Fibroblast of villous mesenchyme (primary cell): ENCODE measurements around the gene GPR32. TPM values are rescaled to one million over a fixed set of nuclear protein-coding genes. Genes with fewer than 3 reads are reported as not detected.

Experiments
- DNase-seq: peaks from one replicate; pipeline ENCODE4 v3.0.0-alpha.2; 2010; ENCODE audit warnings: low read depth
- H3K4me3 ChIP-seq: 2 replicates; pipeline ENCODE4 v1.5.1; 2011; ENCODE audit warnings: low read depth, mild to moderate bottlenecking, low read length
- total RNA-seq: library from RNA; depleted of rRNA; stranded (reverse); fragments of >200 nt; gene quantifications from 2 replicates; pipeline ENCODE4 v1.2.3, GENCODE V29; 2012
- TF ChIP-seq, protein P1 (sequence below): IDR thresholded peaks from 2 replicates; pipeline ENCODE4 v1.5.1; 2012; ENCODE audit warnings: low read depth, mild to moderate bottlenecking, low read length; ENCODE audit not compliant: insufficient read depth

Gene GPR32
- total RNA-seq, 1 donor, result not detected

DNA sequence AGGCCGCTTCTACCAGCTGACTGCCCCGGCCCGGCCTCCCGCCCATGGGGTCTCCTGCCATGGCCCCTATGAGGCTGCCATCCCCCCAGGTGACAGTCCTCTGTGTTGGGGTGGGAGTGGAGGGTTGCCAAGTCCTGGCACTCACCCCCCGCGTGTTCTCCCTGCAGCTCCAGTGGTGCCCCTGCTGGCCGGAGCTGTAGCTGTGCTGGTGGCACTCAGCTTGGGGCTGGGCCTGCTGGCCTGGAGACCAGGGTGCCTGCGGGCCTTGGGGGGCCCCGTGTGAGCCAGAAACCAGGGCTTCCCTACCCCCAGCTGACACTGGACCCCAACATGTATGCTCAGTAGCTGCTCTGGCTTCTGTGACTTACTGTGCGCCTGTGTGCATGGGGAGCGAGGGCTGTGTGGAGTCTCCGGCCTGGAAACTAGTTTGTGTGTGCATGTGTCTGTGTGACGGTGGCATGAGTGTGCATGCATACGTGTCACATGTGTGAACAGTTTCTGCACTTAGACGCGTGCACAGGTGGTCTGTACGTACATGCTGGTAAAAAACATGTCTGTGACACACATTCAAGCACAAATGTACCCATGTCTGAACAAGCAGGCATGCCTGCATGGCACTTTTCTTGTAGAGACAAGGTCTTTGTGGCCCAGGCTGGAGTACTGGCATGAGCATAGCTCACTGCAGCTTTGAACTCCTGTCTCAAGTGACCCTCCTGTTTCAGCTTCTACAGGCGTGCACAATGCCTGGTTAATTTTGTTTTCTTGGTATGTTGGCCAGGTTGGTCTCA lies 24.8 kb downstream of the GPR32 start:
- TF ChIP-seq, protein P1, sequence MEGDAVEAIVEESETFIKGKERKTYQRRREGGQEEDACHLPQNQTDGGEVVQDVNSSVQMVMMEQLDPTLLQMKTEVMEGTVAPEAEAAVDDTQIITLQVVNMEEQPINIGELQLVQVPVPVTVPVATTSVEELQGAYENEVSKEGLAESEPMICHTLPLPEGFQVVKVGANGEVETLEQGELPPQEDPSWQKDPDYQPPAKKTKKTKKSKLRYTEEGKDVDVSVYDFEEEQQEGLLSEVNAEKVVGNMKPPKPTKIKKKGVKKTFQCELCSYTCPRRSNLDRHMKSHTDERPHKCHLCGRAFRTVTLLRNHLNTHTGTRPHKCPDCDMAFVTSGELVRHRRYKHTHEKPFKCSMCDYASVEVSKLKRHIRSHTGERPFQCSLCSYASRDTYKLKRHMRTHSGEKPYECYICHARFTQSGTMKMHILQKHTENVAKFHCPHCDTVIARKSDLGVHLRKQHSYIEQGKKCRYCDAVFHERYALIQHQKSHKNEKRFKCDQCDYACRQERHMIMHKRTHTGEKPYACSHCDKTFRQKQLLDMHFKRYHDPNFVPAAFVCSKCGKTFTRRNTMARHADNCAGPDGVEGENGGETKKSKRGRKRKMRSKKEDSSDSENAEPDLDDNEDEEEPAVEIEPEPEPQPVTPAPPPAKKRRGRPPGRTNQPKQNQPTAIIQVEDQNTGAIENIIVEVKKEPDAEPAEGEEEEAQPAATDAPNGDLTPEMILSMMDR, result no peak
- DNase-seq, result no peak

DNA sequence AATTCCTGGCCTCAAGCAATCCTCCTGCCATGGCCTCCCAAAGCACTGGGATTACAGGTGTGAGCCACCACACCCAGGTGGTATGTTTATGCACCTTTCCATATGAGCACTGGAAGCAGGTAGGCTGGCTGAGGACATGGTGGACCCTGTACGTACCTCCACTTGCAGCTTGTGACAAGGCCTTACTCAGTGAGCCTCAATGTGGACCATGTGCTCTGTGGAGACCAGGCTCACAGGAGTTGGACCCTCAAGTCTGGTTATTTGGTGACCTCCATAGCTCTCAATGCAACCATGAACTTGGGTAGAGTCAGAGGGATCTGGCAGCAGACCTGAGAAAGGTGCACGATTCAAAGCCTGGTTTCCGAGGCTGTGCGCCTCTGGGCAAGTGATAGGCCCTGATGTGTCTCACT lies 25.4 kb downstream of the GPR32 start:
- no peak for DNase-seq
- TF ChIP-seq, protein P1, result no peak
- H3K4me3 ChIP-seq, result no peak overlapping the region

More for the DNA sequence above, 24.8 kb downstream of the GPR32 start:
- no peak overlapping the region for H3K4me3 ChIP-seq

DNA sequence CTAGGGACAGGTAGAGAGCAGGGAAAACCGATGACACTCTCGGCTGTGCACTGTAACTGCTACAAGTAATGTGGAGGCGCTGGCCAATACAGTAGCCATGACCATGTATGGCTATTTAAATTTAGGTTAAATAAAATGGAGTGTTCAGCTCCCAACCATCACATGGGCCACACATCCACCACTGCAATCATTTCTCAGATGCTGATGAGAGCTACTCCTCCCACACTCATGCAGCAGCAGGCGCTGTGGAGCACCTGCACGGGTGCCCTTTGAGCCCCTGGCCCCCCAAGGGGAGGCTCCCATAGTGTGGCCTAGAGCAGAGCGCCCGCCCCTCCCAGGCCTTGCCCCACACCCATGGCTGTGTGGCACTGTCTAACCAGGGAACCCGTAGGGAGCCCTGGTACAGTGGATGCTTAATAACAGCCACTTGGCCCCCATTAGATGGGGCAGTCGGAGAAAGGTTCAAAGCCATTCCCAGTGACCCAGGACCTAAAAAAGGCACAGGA lies 25.9 kb downstream of the GPR32 start:
- TF ChIP-seq, protein P1, result no peak
- no peak overlapping the region for H3K4me3 ChIP-seq
- DNase-seq, result no peak

DNA sequence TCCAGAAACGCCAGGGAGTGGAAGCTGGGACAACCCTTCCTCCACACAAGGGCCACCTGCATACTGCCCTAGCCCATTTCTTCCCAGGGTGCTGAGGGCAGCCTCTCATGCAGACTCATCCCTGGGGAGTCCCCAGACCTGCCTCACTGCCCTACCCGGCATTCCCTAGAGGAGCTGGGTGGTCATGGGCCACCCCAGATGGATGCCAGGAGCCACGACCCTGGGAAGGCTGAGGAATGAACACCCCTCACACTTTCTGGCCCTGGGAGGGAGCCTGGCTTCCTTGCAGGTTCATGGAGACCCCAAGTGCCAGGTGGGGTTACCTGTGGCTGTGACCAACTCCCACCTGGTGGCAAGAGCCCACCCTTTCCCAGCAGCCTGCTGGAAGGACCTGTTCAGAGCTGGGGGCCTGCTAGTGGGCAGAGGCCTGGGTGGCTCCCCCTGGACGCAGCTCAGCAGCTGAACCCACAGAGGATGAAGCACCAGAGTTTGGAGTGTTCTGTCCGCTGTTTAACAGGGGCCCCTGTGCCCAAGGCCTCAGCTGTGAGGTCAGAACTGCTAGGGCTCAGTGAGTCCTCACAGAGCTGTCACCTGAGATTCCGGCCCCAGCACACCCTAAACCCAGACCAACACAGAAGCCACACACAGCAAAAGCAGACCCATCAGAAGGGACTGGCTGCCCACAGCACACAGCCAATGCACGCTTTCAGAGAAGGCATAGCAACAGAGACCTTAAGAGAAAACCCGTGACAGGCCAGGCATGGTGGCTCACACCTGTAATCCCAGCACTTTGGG lies 26.6 kb downstream of the GPR32 start:
- TF ChIP-seq, protein P1, result no peak
- H3K4me3 ChIP-seq, result no peak overlapping the region
- DNase-seq, result no peak

DNA sequence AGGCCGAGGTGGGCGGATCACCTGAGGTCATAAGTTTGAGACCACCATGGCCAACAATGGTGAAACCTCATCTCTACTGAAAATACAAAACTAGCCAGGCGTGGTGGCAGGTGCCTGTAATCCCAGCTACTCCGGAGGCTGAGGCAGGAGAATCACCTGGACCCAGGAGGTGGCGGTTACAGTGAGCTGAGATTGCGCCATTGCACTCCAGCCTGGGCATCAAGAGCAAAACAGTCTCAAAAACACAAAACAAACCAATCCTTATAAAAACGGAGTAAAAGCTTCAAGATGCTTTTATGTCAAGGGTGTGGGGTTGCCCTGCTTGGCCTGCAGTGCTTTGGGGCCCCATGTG lies 27.1 kb downstream of the GPR32 start:
- no peak overlapping the region for H3K4me3 ChIP-seq
- TF ChIP-seq, protein P1, result no peak
- no peak for DNase-seq

DNA sequence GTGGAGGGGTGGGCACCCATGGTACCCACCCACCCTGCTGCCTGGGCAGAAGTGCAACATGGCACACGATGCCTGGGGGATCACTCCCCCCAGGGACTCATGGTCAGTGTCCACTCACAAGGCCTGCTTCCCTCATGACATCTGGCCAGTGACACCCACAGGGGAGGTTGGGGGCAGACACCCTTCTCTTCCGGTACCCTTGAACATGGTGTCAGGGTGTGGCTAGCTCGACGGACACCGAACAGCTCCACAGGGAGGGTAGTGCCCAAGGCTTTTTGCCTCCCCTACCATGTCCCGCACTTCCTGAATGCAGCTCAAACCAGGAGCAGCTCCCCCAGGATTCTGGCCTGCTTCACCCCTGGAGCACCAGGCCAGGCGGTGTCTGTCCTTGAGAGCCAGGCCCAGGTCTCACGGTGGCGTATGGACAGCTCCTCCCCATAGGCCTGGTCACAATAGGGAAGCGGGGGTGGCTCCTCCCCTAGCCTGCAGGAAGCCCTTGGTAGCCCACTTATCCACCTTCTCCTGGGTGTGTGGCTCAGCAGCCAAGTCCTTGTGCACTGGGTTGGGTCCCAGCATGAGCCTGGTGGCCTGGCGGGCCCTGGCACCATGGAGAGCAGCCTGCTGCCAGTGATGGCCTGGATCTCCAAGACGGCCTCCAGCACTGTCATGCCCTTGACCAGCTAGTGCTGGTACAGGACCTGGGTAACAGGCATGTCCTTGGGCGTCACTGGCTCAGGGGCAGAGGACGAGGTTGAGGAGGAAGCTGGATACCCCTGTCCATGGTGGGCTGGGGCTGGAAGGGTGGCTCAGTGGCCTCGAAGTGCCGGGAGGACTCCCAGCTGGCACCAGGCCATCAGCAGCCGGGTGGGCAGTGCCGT lies 27.8 kb downstream of the GPR32 start:
- DNase-seq, result no peak
- H3K4me3 ChIP-seq, result no peak overlapping the region
- TF ChIP-seq, protein P1, result no peak
